OCI-LY7 (cell line): ENCODE results near the gene AGBL1. TPM values are rescaled to one million over a fixed set of nuclear protein-coding genes. Genes with fewer than 3 reads are reported as not detected.

Source experiments
- BruUV-seq: library from RNA; stranded (reverse); fragments of 400-500 nt; replicated peaks from 2 replicates; lab custom pipeline; 2021; lab: Mats Ljungman, UMichigan
- CTCF ChIA-PET: fragments of 300-600 bp; sonication (Branson Sonifier 250); formaldehyde crosslinking; loops from one replicate; lab custom pipeline; 2022; ENCODE audit warnings: antibody characterized with exemption; ENCODE audit not compliant: unreplicated experiment; lab: Charles Lee
- POLR2A ChIA-PET: fragments of 300-600 bp; sonication (Branson Sonifier 250); formaldehyde crosslinking; loops from one replicate; lab custom pipeline; 2022; ENCODE audit warnings: antibody characterized with exemption; lab: Charles Lee
- DNase-seq: peaks from one replicate; pipeline ENCODE4 v3.0.0-alpha.2; 2015; ENCODE audit warnings: low spot score
- H2AFZ ChIP-seq: fragments of 200-600 bp; sonication (generic), shearing (Covaris generic); 2 replicates; pipeline ENCODE4 v1.6.1; 2014; ENCODE audit warnings: mild to moderate bottlenecking, antibody characterized with exemption, low read length, moderate library complexity
- H3K27ac ChIP-seq: fragments of 200-600 bp; sonication (generic); 2 replicates; pipeline ENCODE4 v1.5.1; 2014; ENCODE audit warnings: mixed run types, low read depth, mild to moderate bottlenecking, moderate library complexity, low read length, inconsistent platforms; ENCODE audit not compliant: poor library complexity, severe bottlenecking
- H3K36me3 ChIP-seq: fragments of 200-600 bp; sonication (generic); 2 replicates; pipeline ENCODE4 v1.6.1; 2014; ENCODE audit warnings: mild to moderate bottlenecking, antibody characterized with exemption, low read length, moderate library complexity, mixed read lengths; ENCODE audit not compliant: insufficient read depth
- H3K4me1 ChIP-seq: fragments of 200-600 bp; sonication (generic); 2 replicates; pipeline ENCODE4 v1.5.1; 2014; ENCODE audit warnings: mild to moderate bottlenecking, low read length; ENCODE audit not compliant: insufficient read depth, poor library complexity, severe bottlenecking
- H3K4me2 ChIP-seq: fragments of 200-600 bp; sonication (generic); 2 replicates; pipeline ENCODE4 v1.6.1; 2014; ENCODE audit warnings: mild to moderate bottlenecking, low read length
- H3K4me3 ChIP-seq: fragments of 200-600 bp; sonication (generic); 2 replicates; pipeline ENCODE4 v1.5.1; 2014; ENCODE audit warnings: mild to moderate bottlenecking, low read depth, low read length; ENCODE audit not compliant: poor library complexity, severe bottlenecking
- H3K79me2 ChIP-seq: fragments of 200-600 bp; sonication (generic); 2 replicates; pipeline ENCODE4 v1.6.1; 2016; ENCODE audit warnings: low read depth, mild to moderate bottlenecking, low read length, moderate library complexity, mixed read lengths; ENCODE audit not compliant: insufficient read depth
- H3K9me2 ChIP-seq: fragments of 200-600 bp; sonication (generic); 2 replicates; pipeline ENCODE4 v1.6.1; 2016; ENCODE audit warnings: mild to moderate bottlenecking, low read length, mixed read lengths; ENCODE audit not compliant: insufficient read depth
- H3K9me3 ChIP-seq: fragments of 200-600 bp; sonication (generic); 2 replicates; pipeline ENCODE4 v1.6.1; 2014; ENCODE audit warnings: mild to moderate bottlenecking, mixed run types, low read length, mixed read lengths
- H4K20me1 ChIP-seq: fragments of 200-600 bp; sonication (generic); 2 replicates; pipeline ENCODE4 v1.6.1; 2014; ENCODE audit warnings: mild to moderate bottlenecking, antibody characterized with exemption, low read length, moderate library complexity, mixed read lengths; ENCODE audit not compliant: insufficient read depth
- CTCF ChIP-seq: fragments of 200-600 bp; sonication (generic); conservative IDR thresholded peaks from 2 replicates; pipeline ENCODE4 v1.5.1; 2014; ENCODE audit warnings: mild to moderate bottlenecking, antibody characterized with exemption, low read length, moderate library complexity, mixed read lengths
- EZH2phosphoT487 ChIP-seq: fragments of 200-600 bp; sonication (generic); IDR thresholded peaks from 2 replicates; pipeline ENCODE4 v1.6.1; 2018; ENCODE audit warnings: low read depth, borderline replicate concordance, mild to moderate bottlenecking, mixed run types, antibody characterized with exemption, low read length, moderate library complexity, mixed read lengths
- intact Hi-C: fragments of 100-400 bp; cut with micrococcal nuclease; formaldehyde crosslinking; loops from one replicate; pipeline ENCODE4 v1.10.0; 2022; ENCODE audit not compliant: unreplicated experiment
- total RNA-seq, 2 experiments: library from RNA; depleted of rRNA in 1 of 2; stranded (reverse); fragments of >200 nt in 1 of 2; shearing (Covaris generic) in 1 of 2; gene quantifications; 2 replicates each; pipeline ENCODE4 v1.2.3, GENCODE V29; 2014 to 2022

Gene AGBL1
- total RNA-seq, 2 experiments from 2014 or later, result not detected

- DNase-seq, result no peak
- Histone ChIP-seq H3K36me3 (no peaks in the 10 kb centered on the region), H2AFZ (no peak overlapping the region), H3K4me1 (no peaks in the 10 kb centered on the region), H3K79me2 (no peaks in the 10 kb centered on the region), H3K9me2 (no peaks in the 10 kb centered on the region), H3K4me2 (no peak overlapping the region), H3K4me3 (no peak overlapping the region), H3K9me3 (no peaks in the 10 kb centered on the region), H3K27ac (no peak overlapping the region), H4K20me1 (no peaks in the 10 kb centered on the region)
- BruUV-seq, result no TSS peak
- POLR2A ChIA-PET, result no interaction called here
- TF ChIP-seq CTCF, result no peak
- intact Hi-C loops, result no loop called here
- CTCF ChIA-PET, result no interaction called here
Observed at GRCh38 chr15:86489981-86490380, 410.3 kb downstream of the AGBL1 start.

- no peak for DNase-seq
- no peaks in the 10 kb centered on the region for H3K36me3 ChIP-seq
- H3K4me3 ChIP-seq, result no peak overlapping the region
- no peaks in the 10 kb centered on the region for H4K20me1 ChIP-seq
- H2AFZ ChIP-seq, result no peak overlapping the region
- POLR2A ChIA-PET, result no interaction called here
- no peak overlapping the region for H3K27ac ChIP-seq
- no peak for TF ChIP-seq EZH2phosphoT487
- no peak for TF ChIP-seq CTCF
- CTCF ChIA-PET, result no interaction called here
- H3K4me2 ChIP-seq, result no peak overlapping the region
- no peaks in the 10 kb centered on the region for H3K9me3 ChIP-seq
- no peaks in the 10 kb centered on the region for H3K9me2 ChIP-seq
- no peaks in the 10 kb centered on the region for H3K79me2 ChIP-seq
- no peaks in the 10 kb centered on the region for H3K4me1 ChIP-seq
- BruUV-seq, result no TSS peak
- intact Hi-C loops, result no loop called here
Observed at GRCh38 chr15:86491118-86491517, 411.4 kb downstream of the AGBL1 start.

- POLR2A ChIA-PET, result interaction anchor here (0.6 kb wide), 1 partner anchor 11 kb away, joined by 3 read pairs; no protein-coding TSS in a partner anchor
- CTCF ChIA-PET, result no interaction called here
Observed at GRCh38 chr15:86493884-86494283, 414.2 kb downstream of the AGBL1 start.

More at GRCh38 chr15:86493884-86494283, 414.2 kb downstream of the AGBL1 start:
- Histone ChIP-seq H3K27ac (no peak overlapping the region), H4K20me1 (no peaks in the 10 kb centered on the region), H2AFZ (no peak overlapping the region), H3K4me2 (no peak overlapping the region), H3K79me2 (no peaks in the 10 kb centered on the region), H3K36me3 (no peaks in the 10 kb centered on the region), H3K4me1 (no peaks in the 10 kb centered on the region), H3K4me3 (no peak overlapping the region), H3K9me3 (no peaks in the 10 kb centered on the region), H3K9me2 (no peaks in the 10 kb centered on the region)
- TF ChIP-seq CTCF (no peak), EZH2phosphoT487 (no peak)
- no peak for DNase-seq
- no TSS peak for BruUV-seq
- intact Hi-C loops, result no loop called here
